Neuronal stem cell (in vitro differentiated cells): ENCODE measurements around the gene RNF144A.

ENCODE experiments used
- DNase-seq: peaks from one replicate; pipeline ENCODE4 v3.0.0-alpha.2; 2013; ENCODE audit warnings: low spot score
- H2AFZ ChIP-seq: one replicate; pipeline ENCODE4 v1.6.1; 2013; ENCODE audit warnings: mild to moderate bottlenecking, low read length, inconsistent platforms
- H2AK5ac ChIP-seq: 2 replicates; pipeline ENCODE4 v1.6.1; 2013; ENCODE audit warnings: low read depth, mild to moderate bottlenecking, inconsistent platforms, low read length, moderate library complexity, mixed read lengths
- H2BK120ac ChIP-seq: 2 replicates; pipeline ENCODE4 v1.6.1; 2013; ENCODE audit warnings: low read depth, mild to moderate bottlenecking, inconsistent platforms, low read length, moderate library complexity, mixed read lengths
- H2BK12ac ChIP-seq: one replicate; pipeline ENCODE4 v1.6.1; 2013; ENCODE audit warnings: low read length, inconsistent platforms
- H2BK15ac ChIP-seq: 2 replicates; pipeline ENCODE4 v1.6.1; 2013; ENCODE audit warnings: mild to moderate bottlenecking, low read length, inconsistent platforms, mixed read lengths
- H2BK5ac ChIP-seq: one replicate; pipeline ENCODE4 v1.6.1; 2013; ENCODE audit warnings: inconsistent platforms, mild to moderate bottlenecking, low read length, moderate library complexity
- H3K14ac ChIP-seq: one replicate; pipeline ENCODE4 v1.6.1; 2013; ENCODE audit warnings: low read length, inconsistent platforms
- H3K18ac ChIP-seq: 2 replicates; pipeline ENCODE4 v1.6.1; 2013; ENCODE audit warnings: low read length, inconsistent platforms
- H3K23ac ChIP-seq: 2 replicates; pipeline ENCODE4 v1.6.1; 2013; ENCODE audit warnings: low read depth, mild to moderate bottlenecking, mixed read lengths, low read length, inconsistent platforms; ENCODE audit not compliant: poor library complexity
- H3K27ac ChIP-seq: replicated peaks from 3 replicates; pipeline ENCODE4 v1.5.1; 2013; ENCODE audit warnings: low read length, inconsistent platforms
- H3K27me3 ChIP-seq, 3 experiments: 2 replicates each; pipeline ENCODE4 v1.6.1; 2013; ENCODE audit warnings: low read length in 3 of 3, mild to moderate bottlenecking in 2 of 3, inconsistent platforms in 1 of 3, low read depth in 1 of 3, mixed read lengths in 1 of 3, moderate library complexity in 1 of 3; ENCODE audit not compliant: control insufficient read depth in 3 of 3, insufficient read depth in 3 of 3
- H3K36me3 ChIP-seq, 2 donors: replicated peaks in 1 of 2; 2 replicates each; pipeline ENCODE4 v1.6.1; 2013; ENCODE audit warnings: low read length in 2 of 2; ENCODE audit not compliant: control insufficient read depth in 2 of 2, insufficient read depth in 2 of 2
- H3K4ac ChIP-seq: 2 replicates; pipeline ENCODE4 v1.6.1; 2013; ENCODE audit warnings: inconsistent platforms, mild to moderate bottlenecking, low read length, moderate library complexity
- H3K4me1 ChIP-seq, 2 donors: 1 replicate in 1 of 2; 2 replicates in 1 of 2; pipeline ENCODE4 v1.6.1; 2013; ENCODE audit warnings: low read length in 2 of 2, low read depth in 1 of 2; ENCODE audit not compliant: control insufficient read depth in 2 of 2, insufficient read depth in 1 of 2
- H3K4me2 ChIP-seq: one replicate; pipeline ENCODE4 v1.6.1; 2013; ENCODE audit warnings: mild to moderate bottlenecking, low read length, inconsistent platforms; ENCODE audit not compliant: insufficient read depth, poor library complexity, severe bottlenecking
- H3K4me3 ChIP-seq, 2 donors: 2 replicates each; pipeline ENCODE4 v1.5.1; 2013; ENCODE audit warnings: low read length in 2 of 2, mild to moderate bottlenecking in 2 of 2, inconsistent platforms in 1 of 2, moderate library complexity in 1 of 2
- H3K79me1 ChIP-seq: one replicate; pipeline ENCODE4 v1.6.1; 2013; ENCODE audit warnings: low read depth, mild to moderate bottlenecking, inconsistent platforms, low read length, moderate library complexity
- H3K9ac ChIP-seq: one replicate; pipeline ENCODE4 v1.6.1; 2013; ENCODE audit warnings: mild to moderate bottlenecking, low read depth, low read length, inconsistent platforms; ENCODE audit not compliant: poor library complexity
- H3K9me3 ChIP-seq, 2 donors: replicated peaks in 1 of 2; 2 replicates each; pipeline versions ENCODE3 to v1.6.1; 2013; ENCODE audit warnings: low read length in 2 of 2, mild to moderate bottlenecking in 2 of 2, inconsistent platforms in 1 of 2, low read depth in 1 of 2, mixed read lengths in 1 of 2, moderate library complexity in 1 of 2; ENCODE audit not compliant: control insufficient read depth in 2 of 2, insufficient read depth in 1 of 2
- H4K8ac ChIP-seq: one replicate; pipeline ENCODE4 v1.6.1; 2013; ENCODE audit warnings: low read depth, mild to moderate bottlenecking, inconsistent platforms, low read length, moderate library complexity
- H4K91ac ChIP-seq: one replicate; pipeline ENCODE4 v1.6.1; 2013; ENCODE audit warnings: low read length, low read depth, mild to moderate bottlenecking, inconsistent platforms; ENCODE audit not compliant: poor library complexity
- WGBS, 2 donors: extraction: QIAGEN DNeasy Blood & Tissue Kit; methylation state at CpG; one replicate each; pipeline ENCODE4 v1.1.7; 2013; ENCODE audit warnings: missing lambda C conversion rate in 2 of 2, mixed read lengths in 1 of 2; ENCODE audit not compliant: insufficient read length in 2 of 2, insufficient replicate concordance in 1 of 2; ENCODE audit errors: extremely low coverage in 2 of 2; 5-methylcytosine and 5-hydroxymethylcytosine counted together

Gene RNF144A

GRCh38 chr2:6967301-6967700 lies 50.1 kb downstream of the RNF144A start:
- no peak overlapping the region for H4K8ac ChIP-seq

GRCh38 chr2:6968319-6969100 lies 51.3 kb downstream of the RNF144A start:
- Histone ChIP-seq H2AFZ (no peak overlapping the region), H2BK15ac (no peak overlapping the region), H3K27ac (no peak overlapping the region), H4K8ac (no peak overlapping the region), H3K27me3 (no peaks in the 10 kb centered on the region), H2BK120ac (no peak overlapping the region), H3K4me3 (no peak overlapping the region), H3K9me3 (peaks cover 0 to 8% of the 10 kb centered on the region in 2 donors), H3K79me1 (peaks cover 2% of the 10 kb centered on the region), H3K4me1 (peaks cover 0 to 2% of the 10 kb centered on the region in 2 donors), H3K18ac (no peak overlapping the region), H3K36me3 (peaks cover 4 to 58% of the 10 kb centered on the region in 2 donors), H3K23ac (no peak overlapping the region), H3K4me2 (no peak overlapping the region), H2BK12ac (no peak overlapping the region), H3K14ac (no peak overlapping the region), H4K91ac (no peak overlapping the region), H2AK5ac (no peak overlapping the region), H3K9ac (no peak overlapping the region), H2BK5ac (no peak overlapping the region), H3K4ac (no peak overlapping the region)
- DNase-seq, result no peak
- WGBS, 2 donors, result no CpG with 5 or more reads among the region's 10 CpGs

More at GRCh38 chr2:6967301-6967700, 50.1 kb downstream of the RNF144A start:
- no peak overlapping the region for H2BK15ac ChIP-seq
- H2AFZ ChIP-seq, result no peak overlapping the region
- H3K4ac ChIP-seq, result no peak overlapping the region
- WGBS, 2 donors, result no CpG with 5 or more reads among the region's 7 CpGs
- H2BK12ac ChIP-seq, result no peak overlapping the region
- no peak overlapping the region for H3K4me3 ChIP-seq
- H3K14ac ChIP-seq, result no peak overlapping the region
- no peak overlapping the region for H3K9ac ChIP-seq
- peaks cover 2% of the 10 kb centered on the region for H3K79me1 ChIP-seq
- H3K23ac ChIP-seq, result no peak overlapping the region
- H3K27ac ChIP-seq, result no peak overlapping the region
- H3K9me3 ChIP-seq, result peaks cover 0 to 8% of the 10 kb centered on the region in 2 donors
- peaks cover 4 to 53% of the 10 kb centered on the region in 2 donors for H3K36me3 ChIP-seq
- no peaks in the 10 kb centered on the region for H3K27me3 ChIP-seq
- no peak overlapping the region for H2AK5ac ChIP-seq
- H2BK5ac ChIP-seq, result no peak overlapping the region
- peaks cover 0 to 2% of the 10 kb centered on the region in 2 donors for H3K4me1 ChIP-seq
- no peak overlapping the region for H2BK120ac ChIP-seq
- no peak overlapping the region for H4K91ac ChIP-seq
- H3K18ac ChIP-seq, result no peak overlapping the region
- H3K4me2 ChIP-seq, result no peak overlapping the region
- no peak for DNase-seq

- WGBS, 2 donors, result no CpG with 5 or more reads among the region's 1 CpG
- H3K4ac ChIP-seq, result no peak overlapping the region
- H2BK15ac ChIP-seq, result no peak overlapping the region
- no peak overlapping the region for H3K4me3 ChIP-seq
- H2BK120ac ChIP-seq, result no peak overlapping the region
- peaks cover 0 to 8% of the 10 kb centered on the region in 2 donors for H3K9me3 ChIP-seq
- no peak overlapping the region for H2BK12ac ChIP-seq
- no peak overlapping the region for H3K27ac ChIP-seq
- DNase-seq, result no peak
- peaks cover 2% of the 10 kb centered on the region for H3K79me1 ChIP-seq
- no peak overlapping the region for H3K23ac ChIP-seq
- H3K36me3 ChIP-seq, result peaks cover 3 to 72% of the 10 kb centered on the region in 2 donors
- no peaks in the 10 kb centered on the region for H3K27me3 ChIP-seq
- H2BK5ac ChIP-seq, result no peak overlapping the region
- no peak overlapping the region for H4K91ac ChIP-seq
- no peak overlapping the region for H4K8ac ChIP-seq
- H3K18ac ChIP-seq, result no peak overlapping the region
- H3K4me2 ChIP-seq, result no peak overlapping the region
- peaks cover 0 to 2% of the 10 kb centered on the region in 2 donors for H3K4me1 ChIP-seq
- H3K14ac ChIP-seq, result no peak overlapping the region
- H3K9ac ChIP-seq, result no peak overlapping the region
- no peak overlapping the region for H2AFZ ChIP-seq
- no peak overlapping the region for H2AK5ac ChIP-seq
These were observed 53.3 kb downstream of the RNF144A start for GRCh38 chr2:6970551-6970950.

GRCh38 chr2:6970976-6971480 lies 53.8 kb downstream of the RNF144A start:
- Histone ChIP-seq H4K91ac (no peak overlapping the region), H3K4ac (no peak overlapping the region), H3K9me3 (peaks cover 0 to 8% of the 10 kb centered on the region in 2 donors), H4K8ac (no peak overlapping the region), H3K18ac (no peak overlapping the region), H3K23ac (no peak overlapping the region), H3K9ac (no peak overlapping the region), H3K36me3 (peaks cover 3 to 70% of the 10 kb centered on the region in 2 donors), H3K4me2 (no peak overlapping the region), H3K79me1 (peaks cover 2% of the 10 kb centered on the region), H3K4me3 (no peak overlapping the region), H3K14ac (no peak overlapping the region), H2AFZ (no peak overlapping the region), H2BK5ac (no peak overlapping the region), H2BK15ac (no peak overlapping the region), H3K4me1 (peaks cover 0 to 2% of the 10 kb centered on the region in 2 donors), H3K27ac (no peak overlapping the region), H2AK5ac (no peak overlapping the region), H2BK12ac (no peak overlapping the region), H3K27me3 (no peaks in the 10 kb centered on the region), H2BK120ac (no peak overlapping the region)
- no CpG with 5 or more reads among the region's 4 CpGs for WGBS, 2 donors
- no peak for DNase-seq
